Amygdala (tissue), 56 donors: ENCODE results near the gene KLHDC4.
A peak's percentile ranks its signal among the peaks of the same experiment; 100 is the strongest.
"Not testable (repeated sequence)": the region's sequence is repeated elsewhere in the genome, so short reads cannot be mapped to it uniquely, and the experiment has no call there.

ENCODE experiments used
- DNase-seq, 56 donors: peaks; one replicate each; lab custom pipeline; 2025; lab: John Stamatoyannopoulos, UW

The KLHDC4 gene

DNA sequence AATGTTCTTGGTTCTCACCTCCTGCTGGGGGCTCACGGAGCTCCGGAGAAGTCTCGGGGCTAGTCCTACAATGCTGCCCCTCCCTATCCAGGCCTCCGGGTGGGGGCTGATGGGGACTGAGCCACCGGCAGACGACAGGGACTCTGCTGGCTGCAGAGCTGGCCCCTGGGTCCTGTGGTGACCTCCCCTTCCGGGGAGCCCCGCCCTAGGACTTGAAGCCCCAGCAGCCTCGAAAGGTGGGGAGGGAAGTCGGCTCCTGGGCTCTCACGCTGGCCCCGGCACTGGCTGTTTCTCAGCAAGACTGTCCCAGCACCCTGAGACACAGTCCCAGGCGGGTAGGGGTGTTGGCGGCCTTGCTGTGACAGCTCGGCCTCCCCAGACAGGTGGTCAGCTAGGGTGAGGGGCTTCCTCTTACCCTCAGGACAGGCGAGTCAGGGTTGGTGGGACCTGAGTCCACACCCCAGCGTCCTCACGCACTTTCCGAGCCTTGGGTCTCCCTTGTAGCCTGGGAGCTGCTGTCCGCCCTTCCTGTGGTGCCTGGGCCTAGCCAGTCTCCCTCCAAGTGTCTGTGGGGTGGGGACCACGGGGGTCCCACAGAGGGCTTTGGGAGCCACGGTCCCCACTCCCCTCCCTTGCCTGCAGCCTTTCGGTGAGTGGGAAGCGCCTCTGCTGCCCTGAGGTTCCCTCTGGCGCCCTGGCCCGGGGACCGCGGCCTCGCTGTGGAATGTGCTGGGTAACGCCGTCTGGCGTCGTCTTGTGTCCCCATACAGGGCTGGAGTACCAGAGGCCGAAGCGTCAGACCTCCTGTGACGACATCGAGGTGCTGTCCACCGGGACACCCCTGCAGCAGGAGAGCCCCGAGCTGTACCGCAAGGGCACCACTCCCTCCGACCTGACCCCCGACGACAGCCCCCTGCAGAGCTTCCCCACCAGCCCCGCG, 76.6 kb downstream of the KLHDC4 start:
- no peak for DNase-seq

DNA sequence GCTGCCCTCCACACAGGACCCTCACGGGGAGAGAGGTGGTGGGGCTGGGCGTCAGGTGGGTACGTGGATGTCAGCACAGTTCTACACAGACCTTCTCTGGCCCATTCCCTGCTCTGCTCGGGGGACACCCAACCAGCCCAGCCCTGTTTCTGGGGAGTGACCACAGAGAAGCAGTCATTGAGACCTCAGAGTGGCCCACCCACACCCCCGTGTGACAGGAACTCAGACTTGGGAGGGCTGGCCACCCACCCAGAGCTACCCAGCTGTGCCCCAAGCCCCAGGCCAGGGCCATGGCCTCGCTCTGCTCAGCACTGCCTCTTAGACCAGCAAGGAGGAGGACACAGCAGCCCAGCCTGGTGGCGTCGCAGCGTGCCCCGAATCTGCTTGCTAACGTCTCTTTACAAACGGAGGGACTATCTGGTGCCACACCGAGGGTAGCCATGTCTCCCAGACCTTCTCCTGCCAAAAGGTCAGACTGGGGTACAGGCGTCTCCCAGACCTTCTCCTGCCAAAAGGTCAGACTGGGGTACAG, 77.7 kb downstream of the KLHDC4 start:
- no peak for DNase-seq

DNA sequence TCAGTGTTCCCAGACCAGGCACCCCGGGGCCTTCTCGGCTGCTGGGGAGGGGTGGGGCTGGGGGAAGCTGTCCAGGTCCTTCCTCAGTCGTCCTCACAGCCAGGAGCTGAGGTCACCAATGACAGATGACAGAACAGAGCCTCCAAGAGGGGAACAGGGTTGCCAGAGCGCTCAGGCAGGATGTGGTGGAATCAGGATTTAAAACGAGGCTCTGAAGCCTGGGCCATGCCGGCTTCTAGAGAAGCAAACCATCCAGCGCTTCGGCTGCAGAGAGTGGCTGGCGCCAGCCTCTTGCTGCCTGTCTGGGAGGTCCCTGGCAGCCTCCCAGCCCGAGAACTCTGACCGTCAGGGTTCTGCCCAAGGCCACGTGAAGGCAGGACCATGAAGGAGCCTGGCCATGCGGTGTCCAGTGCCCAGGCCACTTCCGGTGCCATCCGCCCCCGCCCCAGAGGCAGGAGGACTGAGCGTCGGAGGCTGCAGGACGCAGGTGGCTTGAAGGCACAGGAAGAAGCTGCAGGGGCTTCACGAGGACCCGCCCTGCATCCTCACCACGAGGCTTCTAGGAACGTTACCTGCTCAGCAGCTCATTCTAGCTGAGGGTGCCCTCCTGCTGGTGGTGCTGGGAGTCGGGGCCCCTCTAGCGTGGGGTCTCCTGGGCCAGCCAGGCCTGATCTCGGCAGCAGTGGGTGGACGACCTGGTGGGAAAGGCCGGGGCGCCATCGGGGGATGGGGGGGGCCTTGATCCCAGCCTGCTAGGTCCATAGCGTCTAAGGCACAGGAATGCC, 78.5 kb downstream of the KLHDC4 start:
- DNase-seq = peak in 10 of 56 donors; percentile 13 to 39 (median 26)

DNA sequence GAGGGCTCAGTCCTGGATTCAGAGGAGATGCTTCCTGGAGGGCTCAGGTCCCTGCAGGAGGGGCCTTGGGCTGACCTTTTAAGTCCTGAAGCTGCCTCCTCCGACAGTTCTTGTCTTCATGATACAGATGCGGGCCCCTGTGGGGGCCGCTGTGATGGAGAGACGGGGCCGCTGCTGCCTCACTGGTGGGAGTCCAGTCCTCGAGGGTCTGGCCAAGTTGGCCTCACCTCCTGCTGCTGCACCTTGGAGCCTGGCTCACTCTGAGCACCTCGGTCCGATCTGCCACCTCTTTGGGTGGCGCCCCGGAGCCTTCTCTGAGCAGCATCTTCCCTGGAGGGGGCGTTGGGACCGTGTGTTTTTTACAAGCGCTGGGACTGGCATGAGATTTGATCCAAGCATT, 79.1 kb downstream of the KLHDC4 start:
- DNase-seq = no peak

DNA sequence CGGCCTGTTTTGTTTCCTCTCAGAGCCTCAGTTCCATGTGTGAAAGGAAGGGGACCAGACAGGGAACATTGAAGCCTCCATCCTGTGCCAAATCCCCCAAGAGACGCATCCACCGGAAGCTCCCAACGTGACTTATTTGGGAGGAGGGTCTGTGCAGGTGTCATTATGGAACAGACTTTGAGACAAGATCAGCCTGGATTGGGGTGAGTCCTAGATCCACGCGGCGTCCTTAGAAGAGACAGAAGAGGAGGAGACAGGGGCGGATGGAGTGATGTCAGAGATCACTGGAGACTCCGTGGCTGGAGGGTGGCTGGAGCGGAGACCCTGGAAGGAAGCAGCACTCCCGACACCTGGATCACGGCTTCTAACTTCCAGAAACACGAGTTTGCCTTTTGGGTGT, 80.0 kb downstream of the KLHDC4 start:
- no peak for DNase-seq

DNA sequence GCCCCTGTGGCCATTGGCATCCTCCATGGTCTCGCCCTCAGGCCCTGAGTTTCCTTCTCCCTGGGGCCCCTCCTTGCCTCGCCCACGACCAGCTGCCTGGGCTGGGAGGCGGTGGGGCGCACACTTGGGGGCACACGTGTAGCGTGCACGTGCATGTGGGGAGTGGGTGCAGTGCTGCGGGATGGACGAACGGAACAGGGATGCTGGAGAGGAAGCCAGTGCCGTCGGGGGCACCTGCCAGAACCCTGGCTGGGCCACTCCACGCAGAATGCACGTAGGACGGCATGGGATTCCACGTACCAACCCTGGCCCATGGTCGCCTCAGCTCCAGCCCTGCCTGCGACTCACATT, 80.4 kb downstream of the KLHDC4 start:
- no peak for DNase-seq

DNA sequence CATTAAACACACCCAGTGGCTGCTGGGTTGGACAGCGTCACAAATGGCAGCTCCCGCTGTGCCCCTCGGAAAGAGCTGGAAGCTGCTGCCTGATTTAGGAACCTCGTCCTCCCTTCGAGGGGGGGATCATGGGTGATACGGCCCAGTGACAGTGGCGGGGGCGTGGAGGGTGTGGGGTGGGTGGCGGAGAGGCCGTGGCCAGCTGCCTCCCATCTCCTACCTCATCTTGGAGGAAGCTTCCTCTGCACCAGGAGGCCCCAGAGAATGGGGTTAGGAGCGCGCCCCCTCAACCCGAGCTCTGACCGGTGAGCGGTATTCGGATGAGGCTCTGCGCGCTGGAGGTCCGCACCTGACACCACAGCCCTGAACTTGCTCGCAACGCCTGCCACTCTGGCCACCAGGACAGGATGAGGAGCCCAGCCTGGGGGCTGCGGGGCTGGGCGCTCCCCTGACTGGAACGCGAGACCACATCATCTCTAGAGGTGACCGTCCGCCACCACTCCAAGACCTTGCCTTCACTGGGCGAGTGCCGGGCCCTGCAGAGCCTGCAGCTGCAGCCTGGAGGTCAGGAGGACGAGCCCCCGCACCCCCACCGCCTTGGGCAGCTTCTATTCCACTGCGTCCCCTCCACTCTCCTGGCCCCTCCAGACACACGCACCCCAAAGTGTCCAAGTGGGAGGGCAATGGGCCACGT, 80.9 kb downstream of the KLHDC4 start:
- no peak for DNase-seq

DNA sequence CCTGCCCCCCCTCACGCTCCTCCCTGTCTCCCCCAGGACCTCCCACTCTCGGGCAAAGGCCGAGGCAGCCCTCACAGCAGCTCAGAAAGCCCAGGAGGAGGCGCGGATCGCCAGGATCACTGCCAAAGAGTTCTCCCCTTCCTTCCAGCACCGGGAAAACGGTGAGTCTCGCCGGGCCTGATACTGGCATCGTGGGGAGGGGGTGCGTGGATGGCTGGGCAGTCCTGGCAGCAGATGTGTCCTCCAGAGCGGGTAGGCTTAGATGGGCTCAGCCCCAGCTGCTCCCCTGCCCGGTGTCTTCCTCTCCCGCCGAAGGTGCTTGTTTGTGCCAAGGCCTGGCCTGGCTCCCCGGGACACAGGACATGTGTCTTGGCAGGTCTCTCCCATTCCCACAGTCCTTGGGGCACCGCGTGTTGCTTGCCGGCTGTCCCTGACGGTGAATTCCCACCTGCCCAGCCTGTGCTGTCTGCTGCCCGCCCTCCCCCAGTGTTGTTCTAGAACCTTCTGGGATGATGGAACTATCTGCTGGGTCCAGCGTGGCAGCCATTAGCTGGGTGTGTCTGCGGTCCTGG, 81.6 kb downstream of the KLHDC4 start:
- DNase-seq = peak in 6 of 56 donors; percentile 14 to 54 (median 26)

DNA sequence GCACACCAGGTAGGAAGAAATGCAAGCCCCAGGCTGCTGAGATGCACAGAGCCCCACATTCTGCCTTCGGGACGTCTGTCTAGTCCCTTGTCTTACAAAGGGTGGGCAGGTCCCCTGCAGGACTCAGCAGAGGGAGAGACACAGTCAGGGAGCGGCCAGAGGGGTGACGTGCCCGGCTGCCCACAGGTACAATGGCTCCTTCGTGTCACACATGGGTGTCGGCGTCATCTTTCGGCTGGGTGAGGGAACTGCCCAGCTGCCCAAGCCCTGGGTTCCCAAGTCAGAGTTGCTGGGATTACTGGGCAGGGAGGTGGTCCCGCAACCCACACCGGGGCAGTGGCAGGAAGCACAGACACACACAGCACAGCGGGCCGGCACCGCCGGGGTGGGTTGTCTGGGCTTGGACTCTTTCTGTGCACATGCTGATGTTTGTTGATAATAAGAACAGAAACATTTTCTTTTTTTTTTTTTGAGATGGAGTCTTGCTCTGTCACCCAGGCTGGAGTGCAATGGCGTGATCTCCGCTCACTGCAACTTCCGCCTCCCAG, 82.9 kb downstream of the KLHDC4 start:
- no peak for DNase-seq

DNA sequence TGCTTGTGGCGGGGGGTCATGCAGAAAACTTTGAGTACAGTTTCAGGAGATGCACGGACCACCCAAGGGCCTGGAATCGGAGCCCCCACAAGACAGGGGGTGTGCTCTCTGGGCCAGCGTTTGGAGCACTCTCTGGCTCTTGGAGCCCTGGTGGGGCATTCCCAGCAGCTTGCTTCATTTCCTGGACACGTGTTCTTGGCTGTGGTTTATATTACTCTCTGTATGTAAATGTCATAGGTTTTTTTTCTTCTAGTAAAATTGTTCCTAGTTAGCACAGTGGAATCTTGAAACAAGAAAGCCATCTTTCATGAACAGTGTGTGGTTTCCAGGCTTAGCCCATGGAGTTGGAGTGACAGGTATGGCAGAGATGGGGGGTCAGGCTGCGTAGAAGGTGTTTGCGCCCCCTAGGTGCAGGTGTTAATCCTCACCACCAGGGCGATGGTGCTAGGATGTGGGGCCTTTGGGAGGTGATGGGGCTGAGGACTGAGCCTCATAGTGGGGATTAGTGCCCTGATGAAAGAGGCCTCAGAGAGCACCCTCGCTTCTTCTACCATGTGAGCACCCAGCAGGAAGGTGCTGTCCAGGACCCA, 83.7 kb downstream of the KLHDC4 start:
- no peak for DNase-seq

DNA sequence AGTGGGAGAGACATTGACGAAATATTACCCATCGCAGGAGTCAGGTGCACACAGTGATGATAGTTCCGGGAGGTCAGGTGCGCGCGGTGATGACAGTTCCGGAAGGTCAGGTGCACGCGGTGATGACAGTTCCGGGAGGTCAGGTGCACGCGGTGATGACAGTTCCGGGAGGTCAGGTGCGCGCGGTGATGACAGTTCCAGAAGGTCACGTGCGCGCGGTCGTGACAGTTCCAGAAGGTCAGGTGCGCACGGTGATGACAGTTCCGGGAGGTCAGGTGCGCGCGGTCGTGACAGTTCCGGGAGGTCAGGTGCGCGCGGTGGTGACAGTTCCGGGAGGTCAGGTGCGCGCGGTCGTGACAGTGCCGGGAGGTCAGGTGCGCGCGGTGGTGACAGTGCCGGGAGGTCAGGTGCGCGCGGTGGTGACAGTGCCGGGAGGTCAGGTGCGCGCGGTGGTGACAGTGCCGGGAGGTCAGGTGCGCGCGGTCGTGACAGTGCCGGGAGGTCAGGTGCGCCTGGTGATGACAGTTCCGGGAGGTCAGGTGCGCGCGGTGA, 84.7 kb downstream of the KLHDC4 start:
- not testable (repeated sequence) for DNase-seq

DNA sequence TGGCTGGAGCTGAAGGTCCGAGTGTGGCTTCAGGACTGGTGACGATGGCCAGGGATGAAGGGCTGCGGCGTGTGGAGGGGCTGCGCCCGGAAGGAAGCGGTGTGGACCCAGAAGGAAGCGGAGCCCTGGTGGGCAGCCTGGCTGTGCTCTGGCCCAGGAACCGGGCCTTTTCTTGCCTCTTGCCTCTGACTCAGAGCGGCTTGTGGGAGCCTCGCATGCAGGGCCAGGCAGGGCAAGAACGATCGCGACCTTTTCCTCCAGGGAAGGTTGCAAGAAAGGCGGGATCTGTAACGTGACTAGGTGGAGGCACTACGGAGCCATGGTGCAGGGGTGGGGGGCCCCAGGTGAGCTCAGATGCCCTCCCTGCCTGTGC, 85.5 kb downstream of the KLHDC4 start:
- DNase-seq = no peak

DNA sequence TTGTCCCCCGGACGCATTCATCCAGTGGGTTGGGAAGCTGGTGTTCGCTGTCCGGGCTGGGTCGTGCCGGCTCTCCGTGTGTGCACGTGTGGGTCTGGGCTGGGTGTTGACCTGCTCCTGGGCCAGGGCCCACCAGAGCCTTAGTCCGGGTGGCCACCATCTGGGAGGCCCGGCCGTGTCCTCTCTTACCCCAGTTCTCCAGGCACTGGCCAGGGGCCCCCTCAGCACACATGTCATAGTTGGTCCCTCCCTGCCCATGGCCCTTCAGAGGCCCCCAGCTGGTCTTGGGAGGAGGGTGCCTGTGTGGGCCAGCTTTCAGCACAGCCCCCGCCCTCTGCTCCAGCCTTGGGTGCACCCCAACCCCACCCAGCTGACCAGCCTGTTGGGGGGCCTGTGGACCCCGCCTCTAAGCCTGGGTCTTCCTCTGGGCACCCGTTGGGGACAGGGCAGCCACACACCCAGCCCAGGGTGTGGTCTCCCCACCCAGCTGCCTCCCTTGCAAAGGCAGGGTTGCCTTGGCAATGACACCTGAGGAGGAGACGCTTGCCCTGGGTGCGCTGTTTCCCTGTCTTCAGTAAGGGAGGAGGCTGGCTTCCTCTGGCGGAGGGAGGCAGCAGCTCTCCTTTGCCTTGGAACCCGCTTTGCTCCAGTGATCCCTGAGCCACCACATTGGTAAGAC, 86.1 kb downstream of the KLHDC4 start:
- no peak for DNase-seq

DNA sequence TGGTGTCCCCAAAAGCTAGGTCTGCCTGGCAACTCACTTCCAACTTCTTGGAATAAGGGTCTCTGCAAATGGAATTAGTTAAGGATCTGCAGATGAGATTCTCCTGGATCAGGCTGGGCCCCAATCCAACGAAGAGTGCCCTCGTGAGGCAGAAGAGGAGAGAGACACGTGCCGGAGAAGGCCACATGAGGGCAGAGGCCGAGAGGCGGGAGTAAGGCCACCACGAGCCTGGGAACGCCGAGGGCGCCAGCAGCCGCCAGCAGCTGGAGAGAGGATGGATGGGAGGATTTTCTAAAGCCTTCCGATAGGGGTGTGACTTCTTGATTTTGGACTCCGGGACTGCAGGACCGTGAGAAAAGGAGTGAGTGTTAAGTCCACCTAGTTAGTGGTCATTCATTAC, 87.2 kb downstream of the KLHDC4 start:
- no peak for DNase-seq

DNA sequence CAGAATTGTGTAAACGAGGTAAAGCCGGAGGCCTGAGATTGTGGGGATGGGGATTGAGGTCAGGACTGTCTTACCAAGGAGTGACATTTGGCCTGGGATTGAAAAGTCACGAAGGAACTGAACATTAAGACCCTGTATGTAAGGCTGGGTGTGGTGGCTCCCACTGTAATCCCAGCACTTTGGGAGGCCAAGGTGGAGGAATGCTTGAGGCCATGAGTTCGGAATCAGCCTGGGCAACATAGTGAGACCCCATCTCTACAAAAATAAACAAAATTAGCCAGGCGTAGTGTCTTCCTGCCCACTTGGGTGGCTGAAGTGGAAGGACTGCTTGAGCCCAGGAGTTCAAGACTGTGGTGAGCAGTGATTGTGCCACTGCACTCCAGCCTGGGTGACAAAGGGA, 88.0 kb downstream of the KLHDC4 start:
- DNase-seq = no peak

DNA sequence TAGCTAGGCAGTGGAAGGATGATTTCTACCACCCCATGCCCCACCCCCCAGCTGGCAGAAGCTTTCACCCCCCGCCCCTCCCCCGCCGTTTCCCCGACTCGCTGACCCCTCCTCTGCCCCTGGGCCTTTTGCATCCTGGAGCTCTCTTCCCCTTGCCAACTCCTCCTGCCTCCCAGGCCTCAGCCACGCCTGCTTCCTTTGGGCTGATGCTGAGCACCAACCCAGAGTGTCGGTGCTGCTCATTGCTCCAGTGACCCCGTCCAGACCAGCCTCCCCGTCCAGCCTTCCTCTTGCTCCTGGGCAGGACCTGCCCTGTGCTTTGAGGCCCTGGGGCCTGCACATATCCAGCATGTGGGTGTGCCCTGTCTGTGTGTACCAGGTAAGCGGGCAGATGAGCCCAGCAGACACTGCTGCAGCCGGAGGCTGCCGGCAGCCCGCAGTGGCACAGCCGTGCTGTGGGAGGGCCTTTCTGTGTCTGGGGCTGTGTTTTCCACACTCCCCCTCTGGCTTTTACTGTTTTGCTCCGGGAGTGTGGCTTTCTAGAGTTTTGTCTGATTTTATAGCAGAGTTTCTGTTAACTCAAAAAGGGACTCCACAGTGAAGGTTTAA, 90.6 kb downstream of the KLHDC4 start:
- no peak for DNase-seq

DNA sequence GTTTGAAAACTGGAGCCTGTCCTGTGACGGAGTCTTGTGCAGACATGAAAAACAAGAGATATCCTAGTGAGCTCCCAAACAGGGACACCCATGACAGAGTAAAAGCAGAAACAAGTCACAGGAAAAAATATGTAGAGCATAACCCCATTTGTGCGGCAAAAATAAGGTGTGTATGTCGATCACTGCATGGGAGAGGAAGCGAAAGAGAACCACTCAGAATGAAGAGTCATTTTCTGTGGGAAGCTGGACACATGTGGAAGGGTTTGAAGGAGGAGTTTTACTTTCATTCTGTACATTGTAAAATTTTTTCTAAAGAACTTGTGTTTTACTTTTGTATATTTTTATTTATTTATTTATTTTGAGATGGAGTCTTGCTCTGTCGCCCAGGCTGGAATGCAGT, 91.4 kb downstream of the KLHDC4 start:
- DNase-seq = no peak

DNA sequence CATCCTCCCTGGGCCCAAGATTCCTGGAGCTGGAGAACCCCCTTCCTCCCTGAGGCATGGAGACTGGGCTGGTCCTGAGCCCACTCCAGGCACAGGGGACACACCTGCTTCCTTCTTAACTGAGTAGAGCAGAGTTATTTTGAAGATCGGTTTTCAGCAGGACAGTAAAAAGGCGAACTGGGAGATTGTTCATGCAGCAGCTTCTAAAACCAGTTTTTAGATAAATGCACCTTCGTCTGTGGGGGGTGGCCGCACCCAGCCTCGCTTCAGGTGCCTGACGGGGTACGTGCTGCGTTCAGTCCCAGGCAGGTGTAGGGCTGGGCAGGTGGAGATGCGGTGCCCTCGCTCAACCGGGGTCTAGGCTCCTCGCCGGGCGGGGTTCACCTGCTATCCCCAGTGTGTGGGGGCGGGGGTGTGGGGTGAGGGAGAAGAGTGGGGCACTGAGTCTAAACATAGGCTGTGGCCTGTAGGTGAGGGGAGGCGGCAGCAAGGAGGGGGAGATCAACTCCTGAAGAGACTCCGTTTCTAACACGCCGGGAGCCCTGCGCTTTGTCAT, 94.0 kb downstream of the KLHDC4 start:
- no peak for DNase-seq
